Epithelial cell of esophagus (primary cell): ENCODE measurements around the gene LSM14A.

Source experiments
- DNase-seq: peaks from one replicate; pipeline ENCODE4 v3.0.0; 2010; ENCODE audit warnings: low read depth
- H3K4me3 ChIP-seq: 2 replicates; pipeline ENCODE4 v1.5.1; 2011; ENCODE audit warnings: mild to moderate bottlenecking, low read length, control low read depth
- TF ChIP-seq, protein P1 (sequence below): IDR thresholded peaks from 2 replicates; pipeline ENCODE4 v1.5.1; 2011; ENCODE audit warnings: low read depth, mild to moderate bottlenecking, low read length, control low read depth, inconsistent platforms; ENCODE audit not compliant: insufficient read depth; ENCODE audit errors: missing control alignments

LSM14A gene

DNA sequence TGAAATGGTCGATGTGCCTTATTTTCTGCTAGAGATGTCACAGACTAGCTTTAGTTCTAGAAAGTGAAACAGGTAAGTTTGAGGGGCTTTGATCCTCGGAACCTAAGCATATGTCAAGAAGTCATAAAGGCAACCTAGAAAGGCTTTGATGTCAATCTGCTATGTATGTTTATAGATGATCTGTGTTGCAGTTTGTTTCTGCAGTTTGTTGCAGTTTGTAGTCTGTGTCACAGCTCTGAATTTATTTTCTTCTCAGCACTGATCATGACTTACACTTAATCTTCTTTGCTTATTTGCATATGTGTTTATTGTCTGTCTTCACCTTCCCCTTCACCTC lies 5.9 kb downstream of the LSM14A start:
- no peak for DNase-seq
- TF ChIP-seq, protein P1, sequence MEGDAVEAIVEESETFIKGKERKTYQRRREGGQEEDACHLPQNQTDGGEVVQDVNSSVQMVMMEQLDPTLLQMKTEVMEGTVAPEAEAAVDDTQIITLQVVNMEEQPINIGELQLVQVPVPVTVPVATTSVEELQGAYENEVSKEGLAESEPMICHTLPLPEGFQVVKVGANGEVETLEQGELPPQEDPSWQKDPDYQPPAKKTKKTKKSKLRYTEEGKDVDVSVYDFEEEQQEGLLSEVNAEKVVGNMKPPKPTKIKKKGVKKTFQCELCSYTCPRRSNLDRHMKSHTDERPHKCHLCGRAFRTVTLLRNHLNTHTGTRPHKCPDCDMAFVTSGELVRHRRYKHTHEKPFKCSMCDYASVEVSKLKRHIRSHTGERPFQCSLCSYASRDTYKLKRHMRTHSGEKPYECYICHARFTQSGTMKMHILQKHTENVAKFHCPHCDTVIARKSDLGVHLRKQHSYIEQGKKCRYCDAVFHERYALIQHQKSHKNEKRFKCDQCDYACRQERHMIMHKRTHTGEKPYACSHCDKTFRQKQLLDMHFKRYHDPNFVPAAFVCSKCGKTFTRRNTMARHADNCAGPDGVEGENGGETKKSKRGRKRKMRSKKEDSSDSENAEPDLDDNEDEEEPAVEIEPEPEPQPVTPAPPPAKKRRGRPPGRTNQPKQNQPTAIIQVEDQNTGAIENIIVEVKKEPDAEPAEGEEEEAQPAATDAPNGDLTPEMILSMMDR, result no peak
- no peak overlapping the region for H3K4me3 ChIP-seq

- TF ChIP-seq, protein P1, result no peak
- no peak overlapping the region for H3K4me3 ChIP-seq
- no peak for DNase-seq
Measured at GRCh38 chr19:34179066-34179465, 6.8 kb downstream of the LSM14A start.

- TF ChIP-seq, protein P1, result no peak
- DNase-seq, result no peak
- H3K4me3 ChIP-seq, result no peak overlapping the region
Measured at GRCh38 chr19:34180273-34180672, 8.0 kb downstream of the LSM14A start.

DNA sequence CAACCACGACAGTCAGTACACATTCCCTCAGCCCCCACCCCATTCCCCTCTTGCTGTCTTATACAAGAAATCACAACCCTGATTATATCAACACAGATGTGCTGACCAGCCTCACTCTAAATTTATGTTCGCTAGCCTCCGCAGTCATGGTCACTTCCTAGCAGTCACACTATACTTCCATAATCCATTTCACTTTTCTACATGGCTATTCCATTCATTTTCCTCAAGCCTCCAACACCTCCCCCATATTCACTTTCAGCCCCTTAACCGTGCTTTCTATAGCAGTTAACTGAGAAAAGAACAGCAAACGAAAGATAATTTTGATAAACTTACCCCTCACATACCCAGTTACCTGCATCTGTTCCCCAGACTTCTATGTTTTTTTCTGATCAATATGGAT lies 8.4 kb downstream of the LSM14A start:
- TF ChIP-seq, protein P1, result no peak
- H3K4me3 ChIP-seq, result no peak overlapping the region
- no peak for DNase-seq

DNA sequence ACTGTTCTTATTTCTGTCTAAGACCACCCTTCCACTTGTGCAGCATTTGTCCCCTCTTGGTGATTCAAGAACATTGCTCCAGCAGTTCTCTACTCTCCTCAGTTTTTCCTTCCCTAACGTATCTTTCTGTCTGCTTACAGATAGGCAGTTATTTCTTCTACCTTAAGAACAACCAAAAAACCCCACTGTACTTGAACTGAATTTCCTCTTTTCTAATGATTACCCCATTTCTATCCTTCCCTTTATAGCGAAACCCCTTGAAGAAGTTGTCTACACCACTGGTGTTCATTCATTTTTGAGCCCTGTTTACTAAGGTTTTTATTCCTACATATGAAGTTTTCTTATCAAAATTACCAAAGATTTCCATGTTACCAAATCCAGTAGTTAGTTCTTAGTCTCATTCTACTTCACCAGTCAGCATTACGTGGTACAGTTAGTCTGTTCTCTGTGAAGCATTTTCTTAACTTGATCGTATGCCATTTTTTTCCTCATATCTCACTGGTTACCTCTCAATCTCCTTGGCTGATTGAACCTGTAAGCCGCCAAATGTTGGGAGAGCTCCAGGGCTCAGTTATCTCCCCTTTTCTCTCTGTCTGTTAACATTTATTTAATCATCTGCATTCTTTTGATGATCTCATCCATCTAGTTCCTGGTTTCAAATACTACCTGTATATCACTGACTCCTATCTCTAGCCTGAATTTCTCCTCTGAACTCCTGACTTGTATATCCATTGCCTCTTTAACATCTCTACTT lies 9.0 kb downstream of the LSM14A start:
- DNase-seq, result peak; percentile 57
- TF ChIP-seq, protein P1, result no peak
- H3K4me3 ChIP-seq, result no peak overlapping the region

DNA sequence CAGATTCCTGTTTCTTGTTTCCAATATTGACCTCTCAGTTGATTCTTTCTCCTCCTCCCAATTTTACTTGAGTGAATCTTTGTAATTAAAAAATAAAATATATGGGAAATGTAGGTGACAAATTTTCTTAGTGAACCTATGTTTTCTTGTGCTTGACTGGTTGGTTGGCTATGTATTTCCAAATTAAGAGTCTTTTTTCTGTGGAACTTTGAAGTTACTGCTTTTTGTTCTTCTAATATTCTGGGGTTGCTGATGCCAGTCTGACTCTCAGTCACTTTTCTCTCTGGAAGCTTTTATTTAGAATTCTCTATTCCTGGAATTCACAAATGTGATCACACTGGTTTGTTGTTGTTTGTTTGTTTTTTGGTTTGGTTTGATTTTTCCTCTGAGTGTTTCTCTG lies 9.8 kb downstream of the LSM14A start:
- H3K4me3 ChIP-seq, result no peak overlapping the region
- no peak for DNase-seq
- TF ChIP-seq, protein P1, result no peak

DNA sequence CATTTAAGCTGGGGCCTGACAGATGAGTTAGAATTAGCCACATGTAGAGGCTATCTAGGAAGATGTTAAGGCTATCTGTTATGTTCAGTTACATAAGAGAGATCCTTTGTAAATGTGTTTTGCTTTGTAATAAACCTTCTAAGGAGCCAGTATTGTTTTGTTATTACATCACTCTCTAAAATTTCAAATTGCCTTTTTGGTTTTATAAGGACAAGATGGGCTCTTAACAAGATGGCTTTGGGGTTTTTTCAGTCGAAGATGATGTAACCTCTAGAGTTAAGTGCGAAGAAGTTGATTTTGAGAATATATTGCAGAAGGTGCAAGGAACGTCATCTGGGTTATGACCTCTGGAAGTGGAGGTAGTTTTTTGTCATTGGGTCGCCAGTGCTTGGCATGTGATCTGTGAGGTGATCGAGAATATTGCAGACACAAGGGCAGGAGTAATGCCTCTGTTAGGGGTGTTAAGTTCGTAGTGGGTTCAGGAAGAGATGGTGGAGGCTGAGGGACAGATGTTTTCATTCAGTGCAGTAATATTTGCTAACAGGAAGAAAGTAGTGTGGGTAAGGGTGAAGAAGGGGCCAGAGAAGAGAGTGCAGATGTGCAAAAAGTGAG lies 12.7 kb downstream of the LSM14A start:
- TF ChIP-seq, protein P1, result no peak
- no peak overlapping the region for H3K4me3 ChIP-seq
- no peak for DNase-seq
